NCI-H82 (cell line): ENCODE results near the gene MMP20.

ENCODE experiments used
- DNase-seq: peaks from one replicate; lab custom pipeline; 2025; lab: John Stamatoyannopoulos, UW

The MMP20 gene

GRCh38 chr11:102560555-102561011 lies 64.5 kb downstream of the MMP20 start:
- DNase-seq = no peak

- no peak for DNase-seq
These were observed 65.3 kb downstream of the MMP20 start for GRCh38 chr11:102559839-102560238.

GRCh38 chr11:102555091-102555490 lies 70.0 kb downstream of the MMP20 start:
- no peak for DNase-seq

GRCh38 chr11:102553835-102554282 lies 71.3 kb downstream of the MMP20 start:
- no peak for DNase-seq

GRCh38 chr11:102552447-102553194 lies 72.5 kb downstream of the MMP20 start:
- DNase-seq = peak; percentile 37

GRCh38 chr11:102552020-102552419 lies 73.1 kb downstream of the MMP20 start:
- no peak for DNase-seq

- DNase-seq = peak; percentile 6
These were observed 73.9 kb downstream of the MMP20 start for GRCh38 chr11:102551169-102551781.

- no peak for DNase-seq
These were observed 78.1 kb downstream of the MMP20 start for GRCh38 chr11:102546923-102547471.

GRCh38 chr11:102546427-102546826 lies 78.7 kb downstream of the MMP20 start:
- DNase-seq = no peak

- no peak for DNase-seq
These were observed 79.4 kb downstream of the MMP20 start for GRCh38 chr11:102545701-102546100.

GRCh38 chr11:102544594-102544993 lies 80.5 kb downstream of the MMP20 start:
- no peak for DNase-seq

- DNase-seq = no peak
These were observed 85.6 kb downstream of the MMP20 start for GRCh38 chr11:102539567-102539966.

- DNase-seq = no peak
These were observed 86.2 kb downstream of the MMP20 start for GRCh38 chr11:102538932-102539331.

GRCh38 chr11:102534261-102534872 lies 90.8 kb downstream of the MMP20 start:
- DNase-seq = no peak

- no peak for DNase-seq
These were observed 94.6 kb downstream of the MMP20 start, which contains the start of gene MMP7 for GRCh38 chr11:102530558-102530957. MMP7 (minus strand) TSS chr11:102530747; CDS start chr11:102530700, 47 bp downstream.

GRCh38 chr11:102528618-102529017 lies 96.5 kb downstream of the MMP20 start:
- DNase-seq = no peak

- no peak for DNase-seq
These were observed 97.4 kb downstream of the MMP20 start for GRCh38 chr11:102527684-102528083.

- DNase-seq = no peak
These were observed 98.1 kb downstream of the MMP20 start for GRCh38 chr11:102527041-102527440.
